ENCODE results near the gene IGSF9B.

DNA sequence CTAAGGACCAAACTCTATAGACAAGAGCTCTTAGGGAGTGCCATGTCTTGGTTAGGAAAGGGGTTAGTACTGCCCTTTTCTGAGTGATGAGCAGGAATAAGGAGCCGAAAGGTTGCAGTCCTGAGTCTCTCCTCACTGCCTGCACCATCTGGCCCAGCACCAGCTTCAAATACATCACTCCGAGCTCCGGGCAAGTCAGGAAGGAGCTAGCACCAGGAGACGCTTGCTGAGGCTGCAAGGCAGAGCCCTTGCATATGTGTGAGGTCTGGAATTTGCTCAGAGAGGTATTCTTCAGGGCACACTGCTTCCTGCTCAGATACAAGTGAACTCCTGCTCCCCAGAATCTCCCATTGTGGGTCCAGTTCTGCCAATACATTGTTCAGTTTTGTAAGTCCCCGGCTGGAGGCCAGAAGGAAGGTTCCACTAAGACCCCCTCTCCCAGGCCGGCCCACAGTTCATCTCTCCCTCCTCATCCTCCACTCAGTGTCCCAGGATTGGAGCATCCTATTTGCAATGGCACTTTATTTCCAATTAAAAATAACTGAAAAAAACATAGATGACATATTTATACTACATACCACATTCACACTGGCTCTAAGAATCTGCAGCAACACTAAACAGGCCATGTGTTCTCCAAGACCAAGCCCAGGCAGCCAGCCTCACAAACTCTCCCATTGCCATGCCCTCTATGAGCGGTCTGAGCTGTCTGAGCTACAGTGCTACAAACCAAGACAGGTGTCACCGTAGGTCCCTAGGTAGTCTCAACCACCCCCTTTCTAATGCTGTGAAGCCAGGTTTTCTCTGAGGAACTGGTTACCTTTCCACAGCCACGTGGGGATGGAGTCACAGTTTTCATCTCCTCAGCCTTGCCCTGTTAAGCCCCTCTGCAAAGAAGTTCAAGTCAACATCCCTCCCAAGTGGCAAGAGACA lies 56.3 kb downstream of the IGSF9B start:
- no peak for TF ChIP-seq CTCF (IDR thresholded peaks at IDR 0.05)
- no peak for TF ChIP-seq POLR2A (IDR thresholded peaks at IDR 0.05; ENCODE audit: low read depth)
- no peak for TF ChIP-seq POLR2AphosphoS5 (IDR thresholded peaks at IDR 0.05)
- no peak for TF ChIP-seq EP300 (IDR thresholded peaks at IDR 0.05)
